ENCODE data around the gene RPL13A. TPM values are rescaled to one million over a fixed set of nuclear protein-coding genes. Genes with fewer than 3 reads are reported as not detected.

RPL13A gene
- total RNA-seq, 1 experiment from 2014 or later: 3,286 TPM

- Histone ChIP-seq H3K9ac (ENCODE audit: extremely low read depth, insufficient read length, low read length) (no peak overlapping the region), H3K27me3 (ENCODE audit: insufficient read depth, low read length) (no peaks in the 10 kb centered on the region), H3K4ac (ENCODE audit: low read depth, low read length) (no peak overlapping the region), H3K79me2 (ENCODE audit: insufficient read depth, low read length) (no peaks in the 10 kb centered on the region), H3K9me3 (ENCODE audit: control insufficient read depth, low read depth, low read length) (no peaks in the 10 kb centered on the region), H3K79me1 (ENCODE audit: insufficient read depth, low read depth, low read length, poor library complexity, severe bottlenecking) (no peaks in the 10 kb centered on the region), H4K5ac (ENCODE audit: insufficient read length, low read depth, low read length) (no peak overlapping the region), H3K56ac (ENCODE audit: insufficient read length, low read depth, low read length) (no peak overlapping the region), H3T11ph (ENCODE audit: low read length) (no peak overlapping the region), H3K23me2 (ENCODE audit: insufficient read length, low read depth, low read length, poor library complexity, severe bottlenecking) (no peaks in the 10 kb centered on the region), H3K18ac (ENCODE audit: insufficient read length, low read depth, low read length) (no peak overlapping the region), H2BK120ac (ENCODE audit: low read depth, low read length, poor library complexity, severe bottlenecking) (no peak overlapping the region), H3K14ac (ENCODE audit: insufficient read depth, low read length) (no peak overlapping the region), H3K4me2 (ENCODE audit: insufficient read depth, insufficient read length, low read length) (no peak overlapping the region), H2BK15ac (ENCODE audit: low read depth, low read length) (no peak overlapping the region), H4K20me1 (ENCODE audit: control insufficient read depth, insufficient read depth, insufficient read length) (no peaks in the 10 kb centered on the region), H2AK5ac (ENCODE audit: insufficient read length, low read length) (no peak overlapping the region), H3K4me1 (ENCODE audit: insufficient read depth, low read length) (no peaks in the 10 kb centered on the region), H4K8ac (replicated peaks; ENCODE audit: insufficient read length, low read depth, low read length) (no peak overlapping the region), H3K23ac (ENCODE audit: insufficient read length, low read depth, low read length) (no peak overlapping the region), H2BK12ac (ENCODE audit: insufficient read length, low read depth, low read length) (no peak overlapping the region), H2BK5ac (ENCODE audit: insufficient read length, low read length) (no peak overlapping the region), H2AFZ (ENCODE audit: low read length) (no peak overlapping the region), H4K91ac (ENCODE audit: insufficient read length, low read depth, low read length) (no peak overlapping the region), H3K27ac (ENCODE audit: insufficient read length, low read depth, low read length) (no peak overlapping the region), H2BK20ac (ENCODE audit: low read depth, low read length, poor library complexity, severe bottlenecking) (no peak overlapping the region)
- Mint-ChIP-seq H3K4me3 (no peak overlapping the region), H3K4me1 (peaks cover 6 to 10% of the 10 kb centered on the region in 2 experiments), H3K27ac (no peak overlapping the region; a peak in 1 of 7 replicates), H3K27me3 (ENCODE audit: low read depth) (no peaks in the 10 kb centered on the region), H3K36me3 (ENCODE audit: insufficient read depth in 1 of 3, low read depth in 3 of 3) (peaks cover 10 to 27% (median 27%) of the 10 kb centered on the region in 3 experiments; a peak in 6 of 7 replicates), H3K9me3 (no peaks in the 10 kb centered on the region)
- peak; percentile 58 for DNase-seq
- no CpG with 5 or more reads among the region's 19 CpGs for WGBS (ENCODE audit: extremely low coverage, insufficient read length, low lambda C conversion rate)
- no peak for TF ChIP-seq CTCF (conservative IDR thresholded peaks at IDR 0.05)
Measured at GRCh38 chr19:49468199-49468598, 19.2 kb upstream of the RPL13A start.

Data from H9 (cell line).